Smooth muscle cell (in vitro differentiated cells): Measurements from ENCODE around the gene PNPO. TPM values are rescaled to one million over a fixed set of nuclear protein-coding genes. Genes with fewer than 3 reads are reported as not detected.

Experiments used
- DNase-seq: peaks from one replicate; lab custom pipeline; 2025; ENCODE audit not compliant: unreplicated experiment; lab: John Stamatoyannopoulos, UW
- H2AFZ ChIP-seq: fragments of 200-600 bp; sonication (generic); 2 replicates; pipeline ENCODE4 v1.6.0; 2016; ENCODE audit warnings: antibody characterized with exemption, low read depth, mild to moderate bottlenecking
- H3F3A ChIP-seq: fragments of 200-600 bp; sonication (generic); 2 replicates; pipeline ENCODE4 v1.6.0; 2017; ENCODE audit warnings: antibody characterized with exemption, low read depth
- H3K27ac ChIP-seq: fragments of 200-600 bp; sonication (generic); 2 replicates; pipeline ENCODE4 v1.5.1; 2016; ENCODE audit warnings: low read depth, mild to moderate bottlenecking
- H3K27me3 ChIP-seq: fragments of 200-600 bp; sonication (generic); 2 replicates; pipeline ENCODE4 v1.6.1; 2016; ENCODE audit warnings: low read depth, mild to moderate bottlenecking
- H3K36me3 ChIP-seq: fragments of 200-600 bp; sonication (generic); 2 replicates; pipeline ENCODE4 v1.5.1; 2016; ENCODE audit warnings: low read depth
- H3K4me1 ChIP-seq: fragments of 200-600 bp; sonication (generic); 2 replicates; pipeline ENCODE4 v1.5.1; 2016; ENCODE audit warnings: low read depth
- H3K4me2 ChIP-seq: fragments of 200-600 bp; sonication (generic); 2 replicates; pipeline ENCODE4 v1.6.0; 2016; ENCODE audit warnings: mild to moderate bottlenecking
- H3K4me3 ChIP-seq: fragments of 200-600 bp; sonication (generic); 2 replicates; pipeline ENCODE4 v1.5.1; 2016; ENCODE audit warnings: mild to moderate bottlenecking
- H3K79me2 ChIP-seq: fragments of 200-600 bp; sonication (generic); 2 replicates; pipeline ENCODE4 v1.6.0; 2016; ENCODE audit warnings: low read depth, mild to moderate bottlenecking
- H3K9ac ChIP-seq: fragments of 200-600 bp; sonication (generic); 2 replicates; pipeline ENCODE4 v1.6.0; 2016; ENCODE audit warnings: low read depth
- H3K9me3 ChIP-seq: fragments of 200-600 bp; sonication (generic); replicated peaks from 2 replicates; pipeline ENCODE4 v1.5.1; 2016; ENCODE audit warnings: low read depth
- H4K20me1 ChIP-seq: fragments of 200-600 bp; sonication (generic); 2 replicates; pipeline ENCODE4 v1.6.0; 2016; ENCODE audit warnings: low read depth
- WGBS: methylation state at CpG from one replicate; pipeline ENCODE4 v1.1.7; 2016; ENCODE audit warnings: low lambda C conversion rate; 5-methylcytosine and 5-hydroxymethylcytosine counted together
- polyA plus RNA-seq: library from polyadenylated mRNA; unstranded; fragments of >200 nt; fragmentation: Nextera tagmentation; extraction: Ambion mirVana; gene quantifications from 2 replicates; pipeline ENCODE4 v1.2.1, GENCODE V29; 2016
- total RNA-seq: library from RNA; depleted of rRNA; stranded (reverse); fragments of >200 nt; gene quantifications from 2 replicates; pipeline ENCODE4 v1.2.3, GENCODE V29; 2014
- TF ChIP-seq, protein P1 (sequence below): fragments of 200-600 bp; sonication (generic); IDR thresholded peaks from 2 replicates; pipeline ENCODE4 v1.5.1; 2017; ENCODE audit warnings: borderline replicate concordance, mild to moderate bottlenecking, antibody characterized with exemption; ENCODE audit not compliant: insufficient read depth, poor library complexity, severe bottlenecking

PNPO gene
- total RNA-seq (7.6 and 9.3 TPM in 2 replicates), polyA plus RNA-seq (5.2 and 8.0 TPM in 2 replicates)

DNA sequence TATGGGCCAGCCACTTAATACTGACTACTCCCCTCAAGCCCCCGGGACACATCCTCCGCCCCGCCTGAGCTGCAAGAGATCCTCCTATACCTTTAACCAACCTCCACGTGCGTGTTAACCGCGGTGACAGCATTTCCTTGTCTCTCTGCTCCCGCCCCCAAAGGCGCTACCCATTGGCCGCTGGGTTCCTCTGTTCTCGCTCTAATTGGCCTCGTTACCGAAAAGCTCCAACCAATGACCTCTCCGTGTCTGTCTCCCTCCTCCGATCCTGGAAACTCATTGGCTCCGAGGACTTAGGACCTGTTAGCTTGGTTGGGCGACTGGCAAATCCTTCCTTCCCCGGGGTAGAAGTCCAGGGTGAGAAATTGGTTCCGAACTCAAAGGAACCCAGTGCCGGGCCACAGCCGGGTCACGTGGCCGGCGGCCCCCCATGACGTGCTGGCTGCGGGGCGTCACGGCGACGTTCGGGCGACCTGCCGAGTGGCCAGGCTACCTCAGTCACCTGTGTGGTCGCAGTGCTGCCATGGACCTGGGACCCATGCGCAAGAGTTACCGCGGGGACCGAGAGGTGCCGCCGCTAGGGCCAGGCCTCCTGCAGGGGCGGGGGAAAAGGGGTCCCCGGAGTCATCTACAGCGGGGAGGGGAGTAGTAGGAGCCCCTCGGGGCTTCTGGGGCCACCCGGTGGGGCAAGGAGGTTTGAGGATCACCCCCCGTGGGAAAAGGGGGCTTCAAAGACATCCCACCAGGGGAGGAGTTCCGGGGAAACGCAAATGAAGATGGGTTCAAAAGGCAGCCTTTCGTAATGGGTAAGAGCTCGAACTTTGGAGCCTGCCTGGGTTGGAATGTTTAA is at the start of gene PNPO:
TSS of gene PNPO (plus strand) at position 326 of the 850 bp plus-strand sequence. CDS start at position 431, 105 bp downstream.
- Histone ChIP-seq H2AFZ (peak within 1 kb of the TSS; percentile 67), H3K4me1 (no peaks in the 10 kb centered on the region), H3K9me3 (no peaks in the 10 kb centered on the region), H3K4me2 (peak within 1 kb of the TSS; percentile 91), H3K36me3 (no peaks in the 10 kb centered on the region), H3K79me2 (no peaks in the 10 kb centered on the region), H3K9ac (no peak within 1 kb of the TSS), H3F3A (no peaks in the 10 kb centered on the region), H3K27me3 (no peaks in the 10 kb centered on the region), H4K20me1 (no peaks in the 10 kb centered on the region), H3K4me3 (peak within 1 kb of the TSS; percentile 58), H3K27ac (no peak within 1 kb of the TSS)
- WGBS, result 48% methylated on average over 43 of the region's 50 CpGs
- TF ChIP-seq, protein P1, sequence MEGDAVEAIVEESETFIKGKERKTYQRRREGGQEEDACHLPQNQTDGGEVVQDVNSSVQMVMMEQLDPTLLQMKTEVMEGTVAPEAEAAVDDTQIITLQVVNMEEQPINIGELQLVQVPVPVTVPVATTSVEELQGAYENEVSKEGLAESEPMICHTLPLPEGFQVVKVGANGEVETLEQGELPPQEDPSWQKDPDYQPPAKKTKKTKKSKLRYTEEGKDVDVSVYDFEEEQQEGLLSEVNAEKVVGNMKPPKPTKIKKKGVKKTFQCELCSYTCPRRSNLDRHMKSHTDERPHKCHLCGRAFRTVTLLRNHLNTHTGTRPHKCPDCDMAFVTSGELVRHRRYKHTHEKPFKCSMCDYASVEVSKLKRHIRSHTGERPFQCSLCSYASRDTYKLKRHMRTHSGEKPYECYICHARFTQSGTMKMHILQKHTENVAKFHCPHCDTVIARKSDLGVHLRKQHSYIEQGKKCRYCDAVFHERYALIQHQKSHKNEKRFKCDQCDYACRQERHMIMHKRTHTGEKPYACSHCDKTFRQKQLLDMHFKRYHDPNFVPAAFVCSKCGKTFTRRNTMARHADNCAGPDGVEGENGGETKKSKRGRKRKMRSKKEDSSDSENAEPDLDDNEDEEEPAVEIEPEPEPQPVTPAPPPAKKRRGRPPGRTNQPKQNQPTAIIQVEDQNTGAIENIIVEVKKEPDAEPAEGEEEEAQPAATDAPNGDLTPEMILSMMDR, result no peak
- DNase-seq, result no peak

DNA sequence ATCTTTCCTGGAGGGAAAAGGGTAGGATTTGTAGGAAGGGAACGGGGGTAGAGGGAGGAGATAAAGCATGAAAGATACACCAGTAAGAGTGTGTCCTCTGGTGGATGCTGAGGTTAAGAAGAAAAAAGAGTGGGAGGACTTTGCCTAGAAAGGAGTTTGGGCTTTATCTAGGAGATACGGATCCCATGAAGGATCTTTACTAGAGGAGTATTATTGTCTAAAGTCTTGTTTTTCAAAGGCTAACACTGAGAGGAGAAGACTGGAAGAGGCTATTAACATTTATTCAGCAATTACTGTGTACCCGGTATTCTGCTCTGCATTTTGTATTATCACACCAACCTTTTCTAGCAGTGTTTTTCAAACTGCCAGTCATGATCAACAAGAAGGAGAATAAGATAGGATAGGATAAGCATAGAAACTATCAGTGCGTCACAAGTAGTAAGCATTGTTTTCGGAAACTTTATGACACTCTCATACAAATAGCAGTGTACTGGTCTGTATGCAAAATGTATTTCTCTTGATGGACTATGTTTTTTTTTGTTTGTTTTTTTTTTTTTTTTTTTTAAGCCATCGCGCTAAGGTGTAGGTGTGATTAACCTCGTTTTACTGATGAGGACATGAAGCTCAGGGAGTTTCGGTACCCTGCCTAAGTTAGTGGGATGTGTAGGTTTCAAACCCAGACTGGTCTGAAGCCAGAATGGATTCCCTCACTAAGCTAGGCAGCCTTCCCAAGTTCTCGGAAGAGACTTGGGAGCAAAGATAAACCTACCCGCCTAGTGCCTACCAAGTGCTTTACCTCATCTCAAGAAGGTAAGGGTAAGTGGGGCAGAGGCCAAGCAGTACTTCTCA is 46.6 kb upstream of the PNPO start:
- 49% methylated on average over 11 of the region's 11 CpGs for WGBS
- Histone ChIP-seq H3K9me3 (no peaks in the 10 kb centered on the region), H3K27ac (peak overlapping the region; percentile 63), H4K20me1 (no peaks in the 10 kb centered on the region), H3K27me3 (no peaks in the 10 kb centered on the region), H3K4me3 (peak overlapping the region; percentile 76), H3F3A (no peaks in the 10 kb centered on the region), H3K36me3 (no peaks in the 10 kb centered on the region), H3K4me2 (peak overlapping the region; percentile 91), H3K79me2 (peaks cover 13% of the 10 kb centered on the region), H3K9ac (peak overlapping the region; percentile 86), H3K4me1 (peaks cover 18% of the 10 kb centered on the region), H2AFZ (peak overlapping the region; percentile 65)
- TF ChIP-seq, protein P1, result no peak
- DNase-seq, result no peak

DNA sequence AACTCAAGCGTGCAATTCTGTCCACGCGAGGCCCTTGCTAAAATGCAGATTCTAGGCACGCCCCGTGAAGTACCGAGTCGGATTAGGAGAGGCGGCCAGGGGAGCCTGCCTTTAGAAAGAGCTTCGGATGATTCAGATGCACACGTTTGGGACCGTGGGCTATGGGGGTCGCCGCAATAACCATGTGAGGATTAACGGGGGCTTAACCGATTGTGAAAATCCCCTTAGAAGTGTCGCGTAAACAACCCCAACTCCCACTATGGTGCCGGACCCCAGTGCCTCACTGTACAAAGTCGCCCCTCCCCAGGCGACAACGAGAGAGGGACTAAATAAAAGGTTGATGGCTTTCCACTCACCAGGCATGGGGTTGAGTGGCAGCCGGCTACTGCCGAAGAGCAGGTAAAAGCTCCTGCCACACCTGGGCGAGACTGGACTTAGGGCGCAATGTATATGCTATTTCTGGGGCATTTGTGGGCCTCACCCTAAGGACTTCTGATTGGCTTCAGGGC is 46.0 kb upstream of the PNPO start:
- WGBS, result under 1% methylated on average over 25 of the region's 25 CpGs
- Histone ChIP-seq H3K36me3 (no peaks in the 10 kb centered on the region), H2AFZ (peak overlapping the region; percentile 65), H3K4me3 (peak overlapping the region; percentile 76), H4K20me1 (no peaks in the 10 kb centered on the region), H3K4me1 (peaks cover 18% of the 10 kb centered on the region), H3K27ac (peak overlapping the region; percentile 63), H3K27me3 (no peaks in the 10 kb centered on the region), H3F3A (no peaks in the 10 kb centered on the region), H3K4me2 (peak overlapping the region; percentile 91), H3K79me2 (peaks cover 13% of the 10 kb centered on the region), H3K9me3 (no peaks in the 10 kb centered on the region), H3K9ac (peak overlapping the region; percentile 86)
- TF ChIP-seq, protein P1, result no peak
- DNase-seq, result no peak
